Gastrocnemius medialis (tissue), 4 donors: ENCODE measurements around the gene EBP. TPM values are rescaled to one million over a fixed set of nuclear protein-coding genes. Genes with fewer than 3 reads are reported as not detected.

Experiments used
- ATAC-seq, 2 donors: fragments of 150-250 bp; one replicate each; pipeline ENCODE4 v1.9.1; 2016
- DNase-seq, 2 donors: peaks; one replicate each; pipeline ENCODE4 v3.0.0-alpha.2; 2019
- H3K27ac ChIP-seq, 4 donors: fragments of 200-600 bp; sonication (generic); 1 replicate in 1 of 4; 2 replicates in 3 of 4; pipeline ENCODE4 v1.5.1; 2016 to 2018; ENCODE audit warnings: mild to moderate bottlenecking in 2 of 4, moderate library complexity in 1 of 4
- H3K27me3 ChIP-seq, 3 donors: fragments of 200-600 bp; sonication (generic) in 2 of 3; 1 replicate in 1 of 3; 2 replicates in 2 of 3; pipeline versions ENCODE4 v1.5.1 to v1.6.0; 2016 to 2019; ENCODE audit warnings: mild to moderate bottlenecking in 1 of 3, moderate library complexity in 1 of 3
- H3K36me3 ChIP-seq, 2 donors: fragments of 200-600 bp; sonication (generic) in 1 of 2; one replicate each; pipeline ENCODE4 v1.5.1; 2017 to 2018
- H3K4me1 ChIP-seq, 2 donors: fragments of 200-600 bp; sonication (generic) in 1 of 2; one replicate each; pipeline ENCODE4 v1.5.1; 2016 to 2017; ENCODE audit warnings: mild to moderate bottlenecking in 2 of 2
- H3K4me3 ChIP-seq, 4 donors: fragments of 200-600 bp; sonication (generic) in 3 of 4; 1 replicate in 1 of 4; 2 replicates in 3 of 4; pipeline ENCODE4 v1.5.1; 2016 to 2019; ENCODE audit warnings: mild to moderate bottlenecking in 2 of 4
- H3K9me3 ChIP-seq, 3 donors: fragments of 200-600 bp; sonication (generic) in 2 of 3; 1 replicate in 1 of 3; 2 replicates in 2 of 3; pipeline ENCODE4 v1.5.1; 2016 to 2019
- POLR2A ChIP-seq, 2 donors: fragments of 450-650 bp; IDR thresholded peaks; one replicate each; pipeline ENCODE4 v1.6.1; 2017; ENCODE audit warnings: antibody characterized with exemption in 2 of 2, mild to moderate bottlenecking in 2 of 2, moderate library complexity in 2 of 2
- in situ Hi-C, 4 donors: fragments of 200-750 bp; cut with MboI; loops; one replicate each; pipeline versions ENCODE4 v1.15.0 to v1.8.0; 2017; ENCODE audit warnings: low sequenced_read_pairs in 4 of 4
- intact Hi-C: fragments of 100-400 bp; cut with DNase I; formaldehyde crosslinking; loops from one replicate; pipeline ENCODE4 v1.15.1; 2023; ENCODE audit warnings: low total_unique reads
- total RNA-seq, 4 donors: library from RNA; depleted of rRNA; stranded (reverse); fragments of >200 nt; gene quantifications; one replicate each; pipeline versions ENCODE4 v1.1.0 to v1.2.3, GENCODE V29; 2016
- TF ChIP-seq, protein P1 (sequence below), 5 experiments: fragments of 450-650 bp in 3 of 5; fragments of 200-600 bp in 2 of 5; sonication (generic) in 2 of 5; IDR thresholded peaks in 4 of 5; conservative IDR thresholded peaks in 1 of 5; 1 replicate in 4 of 5; 2 replicates in 1 of 5; pipeline ENCODE4 v1.5.1; 2016 to 2019; ENCODE audit warnings: antibody characterized with exemption in 5 of 5, mild to moderate bottlenecking in 3 of 5, moderate library complexity in 3 of 5

EBP gene
- total RNA-seq, 4 donors from 2014 or later: 2.7 to 5.3 (median 4.3) TPM

DNA sequence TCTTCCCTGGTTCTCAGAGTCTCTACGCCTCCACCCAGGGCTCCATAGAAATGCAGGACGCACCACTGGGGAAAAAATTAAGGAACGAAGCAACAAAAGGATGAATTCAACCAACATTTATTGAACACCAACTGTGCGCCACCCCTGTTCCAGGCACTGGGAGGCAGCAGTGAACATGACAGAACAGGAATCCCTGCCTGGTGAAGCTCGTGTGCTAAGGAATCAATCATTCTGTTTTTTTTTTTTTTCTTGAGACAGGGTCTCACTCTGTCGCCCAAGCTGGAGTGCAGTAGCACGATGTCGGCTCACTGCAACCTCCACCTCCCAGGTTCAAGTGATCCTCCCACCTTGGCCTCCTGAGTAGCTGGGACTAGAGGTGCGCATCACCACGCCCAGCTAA, 47.5 kb upstream of the EBP start:
- Histone ChIP-seq H3K36me3 (no peaks in the 10 kb centered on the region), H3K4me1 (no peaks in the 10 kb centered on the region), H3K4me3 (no peak overlapping the region), H3K27ac (no peak overlapping the region), H3K27me3 (no peaks in the 10 kb centered on the region), H3K9me3 (no peaks in the 10 kb centered on the region)
- TF ChIP-seq, protein P1, sequence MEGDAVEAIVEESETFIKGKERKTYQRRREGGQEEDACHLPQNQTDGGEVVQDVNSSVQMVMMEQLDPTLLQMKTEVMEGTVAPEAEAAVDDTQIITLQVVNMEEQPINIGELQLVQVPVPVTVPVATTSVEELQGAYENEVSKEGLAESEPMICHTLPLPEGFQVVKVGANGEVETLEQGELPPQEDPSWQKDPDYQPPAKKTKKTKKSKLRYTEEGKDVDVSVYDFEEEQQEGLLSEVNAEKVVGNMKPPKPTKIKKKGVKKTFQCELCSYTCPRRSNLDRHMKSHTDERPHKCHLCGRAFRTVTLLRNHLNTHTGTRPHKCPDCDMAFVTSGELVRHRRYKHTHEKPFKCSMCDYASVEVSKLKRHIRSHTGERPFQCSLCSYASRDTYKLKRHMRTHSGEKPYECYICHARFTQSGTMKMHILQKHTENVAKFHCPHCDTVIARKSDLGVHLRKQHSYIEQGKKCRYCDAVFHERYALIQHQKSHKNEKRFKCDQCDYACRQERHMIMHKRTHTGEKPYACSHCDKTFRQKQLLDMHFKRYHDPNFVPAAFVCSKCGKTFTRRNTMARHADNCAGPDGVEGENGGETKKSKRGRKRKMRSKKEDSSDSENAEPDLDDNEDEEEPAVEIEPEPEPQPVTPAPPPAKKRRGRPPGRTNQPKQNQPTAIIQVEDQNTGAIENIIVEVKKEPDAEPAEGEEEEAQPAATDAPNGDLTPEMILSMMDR (IDR thresholded peaks at IDR 0.05 in 4 of 5, conservative IDR thresholded peaks at IDR 0.05 in 1 of 5): no peak
- TF ChIP-seq POLR2A (IDR thresholded peaks at IDR 0.05): no peak
- intact Hi-C loops: loop anchor here (10.0 kb wide), 1 partner anchor 101 kb away; the partner anchor contains the start of gene RBM3
- DNase-seq (no peak), ATAC-seq (no peak)
- in situ Hi-C loops: no loop called here

GRCh38 chrX:48474581-48474980, 47.0 kb upstream of the EBP start:
- in situ Hi-C loops: no loop called here
- H3K4me3 ChIP-seq: no peak overlapping the region
- H3K27me3 ChIP-seq: no peaks in the 10 kb centered on the region
- intact Hi-C loops: loop anchor here (10.0 kb wide), 1 partner anchor 100 kb away; the partner anchor contains the start of gene RBM3
- H3K36me3 ChIP-seq: no peaks in the 10 kb centered on the region
- H3K27ac ChIP-seq: no peak overlapping the region
- no peak for TF ChIP-seq POLR2A (IDR thresholded peaks at IDR 0.05)
- TF ChIP-seq, protein P1 (IDR thresholded peaks at IDR 0.05 in 4 of 5, conservative IDR thresholded peaks at IDR 0.05 in 1 of 5): no peak
- H3K4me1 ChIP-seq: no peaks in the 10 kb centered on the region
- no peak for DNase-seq
- H3K9me3 ChIP-seq: no peaks in the 10 kb centered on the region
- no peak for ATAC-seq

- no peak for TF ChIP-seq POLR2A (IDR thresholded peaks at IDR 0.05)
- TF ChIP-seq, protein P1 (IDR thresholded peaks at IDR 0.05 in 4 of 5, conservative IDR thresholded peaks at IDR 0.05 in 1 of 5): no peak
- ATAC-seq (no peak), DNase-seq (no peak)
- Histone ChIP-seq H3K9me3 (no peaks in the 10 kb centered on the region), H3K27ac (peak overlapping the region; percentile 78 to 85 (median 84)), H3K27me3 (no peaks in the 10 kb centered on the region), H3K36me3 (no peaks in the 10 kb centered on the region), H3K4me3 (peak overlapping the region; percentile 58 to 78 (median 76)), H3K4me1 (no peaks in the 10 kb centered on the region)
- in situ Hi-C loops: loop anchor here in 1 of 4 donors (25.0 kb wide), 1 partner anchor 388 kb away; no protein-coding TSS in a partner anchor
- intact Hi-C loops: loop anchor here (1.0 to 10.0 kb wide), 4 partner anchors 47 to 122 kb away; partner anchors contain the start of genes EBP, RBM3, TBC1D25 and WDR13
Observed at GRCh38 chrX:48475296-48475695, 46.3 kb upstream of the EBP start.

DNA sequence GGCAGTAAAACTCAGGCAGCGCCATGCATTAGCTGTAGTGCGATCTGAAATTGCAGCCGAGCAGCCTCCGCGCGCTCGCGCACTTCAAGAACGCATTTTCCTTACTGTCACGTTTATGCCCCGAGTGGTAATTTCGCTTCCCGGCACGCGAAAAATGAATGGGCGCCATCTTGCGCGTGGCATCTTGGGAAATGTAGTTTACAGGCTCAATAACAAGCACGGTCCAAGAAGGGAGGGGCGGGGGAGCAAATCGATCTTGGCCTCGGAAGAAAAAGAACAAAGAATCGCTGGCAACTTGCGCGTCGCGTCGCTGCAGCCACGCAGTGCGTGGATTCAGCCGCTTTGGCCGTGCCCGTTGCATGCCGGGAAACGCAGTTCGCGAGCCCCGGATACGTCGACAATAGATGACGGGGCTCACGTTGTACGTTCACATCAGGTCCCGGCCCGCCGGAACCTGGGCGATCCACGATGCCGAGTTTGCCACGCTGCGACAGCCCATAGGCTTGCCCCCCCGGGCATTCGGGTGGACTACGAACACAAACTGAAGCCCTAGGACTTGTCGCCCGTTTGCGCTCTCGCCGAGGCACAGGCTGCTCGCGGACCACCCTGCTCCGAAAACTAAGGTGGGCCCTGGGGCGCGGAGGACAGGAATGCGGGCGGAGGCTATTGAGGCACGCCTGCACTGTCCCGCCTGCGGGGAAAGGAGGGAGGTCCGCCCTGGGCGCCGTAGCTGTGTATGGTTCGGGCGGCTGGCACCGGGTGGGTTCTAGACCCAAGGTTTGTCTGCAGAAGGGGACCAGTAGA, 45.6 kb upstream of the EBP start, which contains the start of gene FTSJ1:
Gene FTSJ1, plus strand, starts transcription at position 426 of the 804 bp plus-strand sequence. CDS start 1,849 bp downstream, outside the sequence.
- H3K36me3 ChIP-seq: no peaks in the 10 kb centered on the region
- peak within 1 kb of the TSS; percentile 58 to 78 (median 76) for H3K4me3 ChIP-seq
- intact Hi-C loops (loop anchor here (1.0 to 10.0 kb wide), 5 partner anchors 32 to 121 kb away; partner anchors contain the start of genes EBP, PORCN, RBM3 and TBC1D25), in situ Hi-C loops (loop anchor here in 1 of 4 donors (25.0 kb wide), 1 partner anchor 389 kb away; no protein-coding TSS in a partner anchor)
- H3K27me3 ChIP-seq: no peaks in the 10 kb centered on the region
- peak; percentile 13 to 32 for TF ChIP-seq POLR2A (IDR thresholded peaks at IDR 0.05)
- TF ChIP-seq, protein P1 (IDR thresholded peaks at IDR 0.05 in 4 of 5, conservative IDR thresholded peaks at IDR 0.05 in 1 of 5): no peak
- no peaks in the 10 kb centered on the region for H3K4me1 ChIP-seq
- ATAC-seq: peak; percentile 95 to 97
- H3K27ac ChIP-seq: peak within 1 kb of the TSS; percentile 78 to 85 (median 84)
- no peaks in the 10 kb centered on the region for H3K9me3 ChIP-seq
- DNase-seq: peak; percentile 69 to 81
